K562 (cell line): Measurements from ENCODE around the gene TMEM61. TPM values are rescaled to one million over a fixed set of nuclear protein-coding genes. Genes with fewer than 3 reads are reported as not detected.

Experiments used
- BCOR ChIP-seq: fragments of 450-650 bp; IDR thresholded peaks from 2 replicates; pipeline ENCODE4 v1.6.1; 2016
- CBX1 ChIP-seq: sonication (generic); IDR thresholded peaks from 2 replicates; pipeline ENCODE4 v1.6.1; 2016; ENCODE audit warnings: antibody characterized with exemption, low read depth, mild to moderate bottlenecking
- E2F1 ChIP-seq: sonication (generic); formaldehyde crosslinking; IDR thresholded peaks from 2 replicates; pipeline ENCODE4 v1.8.1; 2023; ENCODE audit warnings: mild to moderate bottlenecking, missing genetic modification reagents, moderate library complexity
- MGA ChIP-seq: fragments of 450-650 bp; IDR thresholded peaks from 2 replicates; pipeline ENCODE4 v1.6.1; 2016; ENCODE audit warnings: mild to moderate bottlenecking, moderate library complexity
- NFE2 ChIP-seq: IDR thresholded peaks from 2 replicates; pipeline ENCODE4 v1.6.1; 2014; ENCODE audit warnings: antibody characterized with exemption, low read depth
- RAD51 ChIP-seq: fragments of 450-650 bp; IDR thresholded peaks from 2 replicates; pipeline ENCODE4 v1.7.1; 2016; ENCODE audit warnings: low read depth, mild to moderate bottlenecking, borderline replicate concordance
- SFPQ ChIP-seq: fragments of 200-400 bp; formaldehyde crosslinking; IDR thresholded peaks from 2 replicates; pipeline ENCODE4 v1.6.1; 2017; ENCODE audit warnings: mild to moderate bottlenecking, low read depth, low read length, moderate library complexity
- TRIM28 ChIP-seq: fragments of 450-650 bp; IDR thresholded peaks from 2 replicates; pipeline ENCODE4 v1.6.1; 2017
- ZBTB5 ChIP-seq: fragments of 450-650 bp; IDR thresholded peaks from 2 replicates; pipeline ENCODE4 v1.6.1; 2017; ENCODE audit warnings: antibody characterized with exemption
- polyA plus RNA-seq, 8 experiments: library from polyadenylated mRNA; depleted of rRNA in 4 of 8; stranded (reverse) in 5 of 8; unstranded in 3 of 8; fragments of >200 nt; fragmentation: Nextera tagmentation in 2 of 8; fragmentation: Illumina TruSeq in 1 of 8; extraction: Ambion mirVana in 2 of 8; extraction: Trizol in 1 of 8; gene quantifications; 2 replicates each; pipeline versions ENCODE4 v1.2.1 to v1.2.3, GENCODE V29; 2011 to 2014; ENCODE audit warnings: inconsistent platforms in 1 of 8, missing spikeins in 1 of 8
- total RNA-seq, 7 experiments: library from RNA; depleted of rRNA in 6 of 7; stranded (reverse); fragments of >200 nt in 6 of 7; fragmentation: Illumina TruSeq in 2 of 7; extraction: Trizol in 2 of 7; gene quantifications; 2 replicates each; pipeline versions ENCODE4 v1.2.1 to v1.2.3, GENCODE V29; 2011 to 2021; ENCODE audit warnings: low replicate concordance in 1 of 7

TMEM61 gene
- total and polyA plus RNA-seq, 9 of the 15 experiments (the other 6 are each of a cell fraction or from before 2014, with no cell fraction given) = not detected

- peak; percentile 51 for TF ChIP-seq MGA
- TF ChIP-seq CBX1 = 0 out of 2 replicates have a peak, but pooled peaks have one; percentile 63
- TF ChIP-seq NFE2 = peak; percentile 14; the same call in 1 of the 2 replicates
- peak; percentile 75 for TF ChIP-seq RAD51
- no peak for TF ChIP-seq SFPQ
- TF ChIP-seq TRIM28 = no peak
- peak; percentile 93 for TF ChIP-seq BCOR
- no peak for TF ChIP-seq ZBTB5
- TF ChIP-seq E2F1 = no peak
These were observed 27.3 kb upstream of the TMEM61 start (continued) for GRCh38 chr1:54952950-54953718.
